IMR-90 (cell line): ENCODE measurements around the gene SBF2. TPM values are rescaled to one million over a fixed set of nuclear protein-coding genes. Genes with fewer than 3 reads are reported as not detected.
A peak's percentile ranks its signal among the peaks of the same experiment; 100 is the strongest.

ENCODE experiments used
- ATAC-seq: fragments of 200-7000 bp; cut with Tn5 transposase; 2 replicates; pipeline ENCODE4 v1.9.1; 2020; ENCODE audit warnings: low read depth, mild to moderate bottlenecking, moderate library complexity
- BruUV-seq: library from RNA; stranded (reverse); fragments of 400-500 nt; replicated peaks from 2 replicates; lab custom pipeline; 2021; lab: Mats Ljungman, UMichigan
- CTCF ChIA-PET: fragments of 300-600 bp; formaldehyde crosslinking; extraction: SDS; loops from one replicate; lab custom pipeline; 2021; ENCODE audit warnings: antibody characterized with exemption; lab: Yijun Ruan, JAX
- POLR2A ChIA-PET: fragments of 300-600 bp; sonication (Branson Sonifier 250); formaldehyde crosslinking; loops from one replicate; lab custom pipeline; 2022; ENCODE audit warnings: antibody characterized with exemption; ENCODE audit not compliant: unreplicated experiment; lab: Charles Lee
- DNase-seq: peaks from one replicate; pipeline ENCODE4 v3.0.0; 2013
- H2AFZ ChIP-seq: replicated peaks from 2 replicates; pipeline ENCODE3; 2013; ENCODE audit warnings: low read length, mild to moderate bottlenecking; ENCODE audit not compliant: poor library complexity
- H2AK5ac ChIP-seq: 2 replicates; pipeline ENCODE4 v1.6.1; 2013; ENCODE audit warnings: low read depth, low read length, inconsistent platforms
- H2AK9ac ChIP-seq: replicated peaks from 2 replicates; pipeline ENCODE3; 2013; ENCODE audit warnings: mild to moderate bottlenecking, low read depth, low read length, moderate library complexity; ENCODE audit not compliant: poor library complexity
- H2BK120ac ChIP-seq: 2 replicates; pipeline ENCODE4 v1.6.1; 2013; ENCODE audit warnings: low read depth, low read length, inconsistent platforms
- H2BK15ac ChIP-seq: 3 replicates; pipeline ENCODE4 v1.6.1; 2013; ENCODE audit warnings: low read depth, low read length, inconsistent platforms
- H2BK20ac ChIP-seq: 2 replicates; pipeline ENCODE4 v1.6.1; 2013; ENCODE audit warnings: low read depth, mild to moderate bottlenecking, inconsistent platforms, low read length, moderate library complexity
- H2BK5ac ChIP-seq: 2 replicates; pipeline ENCODE4 v1.6.1; 2013; ENCODE audit warnings: mild to moderate bottlenecking, low read depth, low read length, inconsistent platforms; ENCODE audit not compliant: poor library complexity, severe bottlenecking
- H3K14ac ChIP-seq: replicated peaks from 2 replicates; pipeline ENCODE4 v1.6.1; 2013; ENCODE audit warnings: low read depth, low read length, inconsistent platforms
- H3K18ac ChIP-seq: 2 replicates; pipeline ENCODE4 v1.6.1; 2013; ENCODE audit warnings: low read depth, low read length, control low read depth
- H3K23ac ChIP-seq: 2 replicates; pipeline ENCODE4 v1.6.1; 2013; ENCODE audit warnings: low read depth, low read length, inconsistent platforms
- H3K27ac ChIP-seq: 2 replicates; pipeline ENCODE4 v1.5.1; 2013; ENCODE audit warnings: mild to moderate bottlenecking, control low read depth, low read length; ENCODE audit not compliant: insufficient read depth
- H3K27me3 ChIP-seq: 2 replicates; pipeline ENCODE4 v1.6.1; 2013; ENCODE audit warnings: low read length; ENCODE audit not compliant: control insufficient read depth, insufficient read depth
- H3K36me3 ChIP-seq: 2 replicates; pipeline ENCODE4 v1.6.1; 2013; ENCODE audit warnings: low read length, mixed read lengths; ENCODE audit not compliant: control insufficient read depth, insufficient read depth
- H3K4ac ChIP-seq: 2 replicates; pipeline ENCODE4 v1.6.1; 2013; ENCODE audit warnings: low read depth, low read length, inconsistent platforms
- H3K4me1 ChIP-seq: 2 replicates; pipeline ENCODE4 v1.6.1; 2013; ENCODE audit warnings: low read length, mixed read lengths; ENCODE audit not compliant: control insufficient read depth, insufficient read depth
- H3K4me2 ChIP-seq: 2 replicates; pipeline ENCODE4 v1.6.1; 2013; ENCODE audit warnings: low read depth, mild to moderate bottlenecking, control low read depth, low read length, moderate library complexity
- H3K4me3 ChIP-seq: 2 replicates; pipeline ENCODE4 v1.5.1; 2013; ENCODE audit warnings: low read depth, mild to moderate bottlenecking, control low read depth, low read length, moderate library complexity; ENCODE audit not compliant: insufficient read depth
- H3K56ac ChIP-seq: 2 replicates; pipeline ENCODE4 v1.6.1; 2013; ENCODE audit warnings: low read length, inconsistent platforms; ENCODE audit not compliant: insufficient read depth; ENCODE audit errors: extremely low read depth
- H3K79me1 ChIP-seq, 2 experiments: 2 replicates each; pipeline ENCODE4 v1.6.1; 2013; ENCODE audit warnings: low read length in 2 of 2, inconsistent platforms in 1 of 2, low read depth in 1 of 2
- H3K9ac ChIP-seq: 2 replicates; pipeline ENCODE4 v1.6.1; 2013; ENCODE audit warnings: low read depth, low read length, control low read depth
- H3K9me1 ChIP-seq: 2 replicates; pipeline ENCODE4 v1.6.1; 2013; ENCODE audit warnings: low read length, inconsistent platforms; ENCODE audit not compliant: insufficient read depth
- H3K9me3 ChIP-seq: 2 replicates; pipeline ENCODE4 v1.6.1; 2013; ENCODE audit warnings: low read length; ENCODE audit not compliant: control insufficient read depth, insufficient read depth
- H4K20me1 ChIP-seq: 2 replicates; pipeline ENCODE4 v1.6.1; 2013; ENCODE audit warnings: low read length, inconsistent platforms; ENCODE audit not compliant: insufficient read depth
- H4K5ac ChIP-seq: 2 replicates; pipeline ENCODE4 v1.6.1; 2013; ENCODE audit warnings: mild to moderate bottlenecking, low read depth, low read length, control low read depth
- H4K8ac ChIP-seq, 2 experiments: 2 replicates each; pipeline ENCODE4 v1.6.1; 2013; ENCODE audit warnings: low read depth in 2 of 2, low read length in 2 of 2, control low read depth in 1 of 2, inconsistent platforms in 1 of 2
- H4K91ac ChIP-seq: 2 replicates; pipeline ENCODE4 v1.6.1; 2013; ENCODE audit warnings: low read depth, low read length, inconsistent platforms; ENCODE audit not compliant: insufficient read depth
- BHLHE40 ChIP-seq: fragments of 150-350 bp; IDR thresholded peaks from 2 replicates; pipeline ENCODE4 v1.6.1; 2016; ENCODE audit warnings: mild to moderate bottlenecking, low read depth, low read length
- FOS ChIP-seq: fragments of 150-350 bp; IDR thresholded peaks from 2 replicates; pipeline ENCODE4 v1.6.1; 2016; ENCODE audit warnings: low read depth, low read length
- MAFK ChIP-seq: IDR thresholded peaks from 2 replicates; pipeline ENCODE4 v1.6.1; 2012; ENCODE audit warnings: low read depth, low read length, improper control_type of control experiment
- NFE2L2 ChIP-seq: fragments of 150-350 bp; IDR thresholded peaks from 2 replicates; pipeline ENCODE4 v1.6.1; 2016; ENCODE audit warnings: low read depth, mild to moderate bottlenecking, low read length
- RCOR1 ChIP-seq: IDR thresholded peaks from 2 replicates; pipeline ENCODE4 v1.6.1; 2012; ENCODE audit warnings: mild to moderate bottlenecking, low read length, improper control_type of control experiment; ENCODE audit not compliant: insufficient replicate concordance
- WGBS, 2 experiments: methylation state at CpG; one replicate each; pipeline versions ENCODE4 v1.1.5 to v1.1.7; 2013; ENCODE audit warnings: missing lambda C conversion rate in 2 of 2; ENCODE audit not compliant: insufficient read length in 1 of 2; ENCODE audit errors: extremely low coverage in 2 of 2; 5-methylcytosine and 5-hydroxymethylcytosine counted together
- dilution Hi-C: fragments of 300-500 bp; cut with HindIII; formaldehyde crosslinking; loops from one replicate; pipeline ENCODE4 v1.14.3; 2018; ENCODE audit warnings: low sequenced_read_pairs; ENCODE audit not compliant: unreplicated experiment
- in situ Hi-C: fragments of 300-500 bp; cut with MboI; formaldehyde crosslinking; loops from 3 replicates; pipeline ENCODE4 v1.14.3; 2019; ENCODE audit warnings: low sequenced_read_pairs, inconsistent platforms, mixed read lengths
- intact Hi-C: fragments of 100-400 bp; cut with micrococcal nuclease; formaldehyde crosslinking; loops from 2 replicates; pipeline ENCODE4 v1.10.0; 2022
- polyA plus RNA-seq, 3 experiments: library from polyadenylated mRNA; depleted of rRNA; stranded (reverse); fragments of >200 nt; gene quantifications; 2 replicates each; pipeline ENCODE4 v1.2.3, GENCODE V29; 2012; ENCODE audit warnings: low replicate concordance in 1 of 3
- total RNA-seq: library from RNA; depleted of rRNA; stranded (reverse); fragments of >200 nt; gene quantifications from 2 replicates; pipeline ENCODE4 v1.2.3, GENCODE V29; 2012

SBF2 gene
- total and polyA plus RNA-seq, 2 of the 4 experiments (the other 2 are of a cell fraction): 23.8 to 51.8 TPM

DNA sequence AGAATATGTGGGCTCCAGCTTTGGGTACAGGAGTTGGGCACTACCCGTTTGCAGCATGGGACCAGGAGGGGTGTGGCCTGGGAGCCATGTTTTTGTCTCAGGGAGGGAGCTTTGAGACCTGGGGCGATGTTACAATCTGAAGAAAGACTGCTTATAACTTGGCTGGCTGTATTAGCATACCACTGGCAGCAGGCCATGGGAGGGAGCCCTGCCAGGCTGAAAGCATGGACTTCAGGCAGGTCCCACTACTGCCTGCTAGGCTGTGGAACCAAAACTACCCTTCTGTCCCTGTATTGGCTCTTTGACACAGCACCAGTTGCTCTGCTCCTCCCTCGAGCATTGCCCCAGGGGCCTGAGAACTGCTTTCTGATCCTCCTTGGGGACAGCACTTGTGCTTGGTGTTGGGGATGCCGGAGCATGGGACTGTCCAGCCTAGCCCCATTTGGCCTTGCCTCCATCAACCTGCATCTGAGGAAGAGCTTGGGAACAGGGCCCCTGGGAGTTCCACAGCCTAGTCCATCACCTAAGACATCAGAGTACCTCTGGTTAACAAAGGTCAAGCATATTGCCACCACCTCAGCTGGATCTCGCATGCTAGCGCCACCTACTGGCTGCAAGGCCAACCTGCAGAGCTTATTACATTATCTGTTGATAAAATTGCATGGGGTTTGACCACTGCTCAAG lies 217.4 kb downstream of the SBF2 start (continued):
- no peak for TF ChIP-seq BHLHE40

DNA sequence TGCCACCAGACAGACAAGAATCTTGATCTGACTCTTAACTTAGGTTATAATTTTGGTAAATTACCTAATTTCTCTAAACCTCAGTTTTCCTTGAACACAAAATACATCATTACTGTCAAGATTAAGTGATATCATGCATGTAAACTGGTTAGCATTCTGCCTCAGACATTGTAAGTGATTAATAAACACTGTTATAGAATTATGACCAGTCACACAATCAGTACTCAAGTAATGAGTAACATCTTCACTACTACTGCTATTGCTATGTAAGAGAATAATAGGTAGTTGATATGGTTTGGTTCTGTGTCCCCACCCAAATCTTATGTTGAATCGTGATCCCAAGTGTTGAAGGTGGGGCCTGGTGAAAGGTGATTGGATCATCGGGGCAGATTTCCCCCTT lies 218.9 kb downstream of the SBF2 start:
- no peaks in the 10 kb centered on the region; the same call in 1 of the 2 replicates for H4K20me1 ChIP-seq
- H3K4me3 ChIP-seq: no peak overlapping the region
- no peak overlapping the region for H2BK5ac ChIP-seq
- H2BK15ac ChIP-seq: no peak overlapping the region
- H2BK120ac ChIP-seq: no peak overlapping the region
- peaks cover 20 to 49% of the 10 kb centered on the region in 2 experiments for H3K79me1 ChIP-seq
- peaks cover 4% of the 10 kb centered on the region for H3K9me3 ChIP-seq
- DNase-seq (no peak), ATAC-seq (no peak)
- POLR2A ChIA-PET: no interaction called here
- H3K23ac ChIP-seq: no peak overlapping the region
- H3K9ac ChIP-seq: no peak overlapping the region
- H3K27me3 ChIP-seq: no peaks in the 10 kb centered on the region
- no peak overlapping the region for H3K14ac ChIP-seq
- peak overlapping the region; percentile 22; the same call in 1 of the 2 replicates for H3K4ac ChIP-seq
- CTCF ChIA-PET: no interaction called here
- H3K4me2 ChIP-seq: no peak overlapping the region
- no peak overlapping the region for H4K5ac ChIP-seq
- H2AK9ac ChIP-seq: no peak overlapping the region
- dilution Hi-C loops (no loop called here), in situ Hi-C loops (no loop called here), intact Hi-C loops (loop anchor here (5.0 to 10.0 kb wide), 2 partner anchors 83 to 220 kb away; no protein-coding TSS in a partner anchor)
- peaks cover 15% of the 10 kb centered on the region for H3K4me1 ChIP-seq
- H3K56ac ChIP-seq: no peak overlapping the region
- no peak overlapping the region for H3K18ac ChIP-seq
- H3K9me1 ChIP-seq: peaks cover 11% of the 10 kb centered on the region
- BruUV-seq: no TSS peak
- no peak overlapping the region for H3K27ac ChIP-seq
- H4K91ac ChIP-seq: no peak overlapping the region
- H4K8ac ChIP-seq: no peak overlapping the region
- no peaks in the 10 kb centered on the region for H3K36me3 ChIP-seq
- WGBS, 2 experiments: no CpG with 5 or more reads among the region's 2 CpGs
- no peak overlapping the region for H2BK20ac ChIP-seq
- TF ChIP-seq MAFK: no peak
- TF ChIP-seq NFE2L2: no peak
- no peak for TF ChIP-seq FOS
- no peak for TF ChIP-seq RCOR1
- TF ChIP-seq BHLHE40: no peak
- peak overlapping the region; percentile 70 for H2AK5ac ChIP-seq
- H2AFZ ChIP-seq: no peak overlapping the region
